IPS-NIHi11 (cell line): Measurements from ENCODE around the gene ATP5F1B.
"Not testable (repeated sequence)": the region's sequence is repeated elsewhere in the genome, so short reads cannot be mapped to it uniquely, and the experiment has no call there.

Experiments used
- DNase-seq: peaks from one replicate; pipeline ENCODE4 v3.0.0; 2012; ENCODE audit warnings: mixed read lengths, low spot score

ATP5F1B gene

GRCh38 chr12:56648023-56648422 lies 2.2 kb upstream of the ATP5F1B start:
- not testable (repeated sequence) for DNase-seq

DNA sequence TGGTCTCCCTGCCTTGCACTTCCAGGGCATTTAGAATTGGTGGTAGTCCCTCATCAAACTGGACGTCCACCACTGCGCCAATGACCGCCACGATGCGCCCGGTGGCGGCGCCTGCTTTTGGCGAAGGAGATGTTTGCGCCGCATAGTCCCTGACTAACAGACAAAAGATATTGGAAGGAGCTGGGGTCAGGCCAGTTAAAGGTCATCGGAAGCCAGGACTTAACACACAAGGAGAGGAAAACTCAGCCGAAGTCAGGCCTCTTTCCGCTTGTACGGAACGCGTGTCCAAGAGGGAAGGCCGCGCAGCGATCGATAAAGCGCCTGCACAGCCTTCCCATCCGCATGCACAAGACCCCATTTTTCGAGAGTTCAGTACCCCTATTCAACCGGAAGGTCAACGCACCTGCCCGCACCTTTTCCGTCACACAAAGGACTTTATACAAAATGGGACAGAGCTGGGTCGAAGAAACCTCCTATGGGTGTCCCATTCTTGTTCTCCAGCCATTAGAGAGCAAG lies 525 bp downstream of the ATP5F1B start:
- no peak for DNase-seq

GRCh38 chr12:56644654-56645053 lies 1.1 kb downstream of the ATP5F1B start:
- DNase-seq = no peak

GRCh38 chr12:56641219-56641618 lies 4.6 kb downstream of the ATP5F1B start:
- no peak for DNase-seq

DNA sequence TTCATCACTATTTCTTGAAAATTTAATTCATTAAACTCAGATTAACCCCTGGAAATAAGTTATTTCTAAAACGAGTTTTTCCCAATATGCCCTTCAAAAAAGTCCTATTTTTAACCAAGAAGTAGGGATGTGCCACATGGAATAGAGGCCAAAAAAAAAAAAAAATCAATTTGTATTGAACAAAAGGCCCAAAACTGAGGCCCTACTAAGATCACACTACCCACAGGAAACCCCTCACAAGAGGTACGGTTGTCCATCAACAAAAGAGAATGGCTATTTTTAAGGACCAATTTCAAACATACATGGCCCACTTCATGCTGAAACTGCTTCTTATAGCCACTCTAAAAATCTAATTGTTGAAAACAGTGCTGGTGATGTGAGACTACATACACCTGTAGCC lies 8.2 kb downstream of the ATP5F1B start:
- DNase-seq = no peak

GRCh38 chr12:56636675-56637540 lies 8.9 kb downstream of the ATP5F1B start:
- DNase-seq = peak; percentile 90

- DNase-seq = peak; percentile 68
Measured at GRCh38 chr12:56635806-56636674, 9.7 kb downstream of the ATP5F1B start.

- DNase-seq = peak; percentile 73
Measured at GRCh38 chr12:56634837-56635791, 10.7 kb downstream of the ATP5F1B start.

- peak; percentile 83 for DNase-seq
Measured at GRCh38 chr12:56634242-56634836, 11.4 kb downstream of the ATP5F1B start.

DNA sequence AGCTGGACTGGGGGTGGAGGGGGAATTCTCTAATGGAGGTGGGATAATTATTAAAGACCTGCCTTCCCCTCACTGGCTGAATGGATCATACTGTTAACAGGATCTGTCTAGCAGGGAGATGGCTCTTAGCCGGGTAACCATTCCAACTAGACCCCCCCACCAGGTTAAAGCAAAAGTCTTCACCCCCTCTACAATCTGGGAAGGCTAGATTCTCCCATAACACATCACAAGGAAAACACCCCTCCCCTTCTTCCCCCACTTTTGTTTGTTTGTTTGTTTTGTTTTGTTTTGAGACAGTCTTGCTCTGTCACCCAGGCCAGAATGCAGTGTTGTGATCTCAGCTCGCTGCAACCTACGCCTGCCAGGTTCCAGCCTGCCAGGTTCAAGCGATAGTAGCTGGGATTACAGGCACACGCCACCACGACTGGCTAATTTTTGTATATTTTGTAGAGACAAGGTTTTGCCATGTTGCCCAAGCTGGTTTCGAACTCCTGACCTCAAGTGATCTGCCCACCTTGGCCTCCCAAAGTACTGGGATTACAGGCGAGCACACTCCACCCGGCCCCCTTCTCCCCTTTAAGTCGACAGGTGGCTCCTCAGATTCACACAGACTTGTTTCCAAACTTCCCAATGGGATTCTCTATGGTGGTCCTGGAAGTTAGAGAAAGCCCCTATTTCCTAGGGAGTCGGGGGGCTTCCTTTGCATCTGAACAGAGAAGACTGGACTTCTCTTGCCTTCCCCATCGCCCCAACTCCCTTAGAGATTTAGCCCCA lies 12.1 kb downstream of the ATP5F1B start:
- no peak for DNase-seq

- no peak for DNase-seq
Measured at GRCh38 chr12:56632701-56633467, 12.9 kb downstream of the ATP5F1B start.

DNA sequence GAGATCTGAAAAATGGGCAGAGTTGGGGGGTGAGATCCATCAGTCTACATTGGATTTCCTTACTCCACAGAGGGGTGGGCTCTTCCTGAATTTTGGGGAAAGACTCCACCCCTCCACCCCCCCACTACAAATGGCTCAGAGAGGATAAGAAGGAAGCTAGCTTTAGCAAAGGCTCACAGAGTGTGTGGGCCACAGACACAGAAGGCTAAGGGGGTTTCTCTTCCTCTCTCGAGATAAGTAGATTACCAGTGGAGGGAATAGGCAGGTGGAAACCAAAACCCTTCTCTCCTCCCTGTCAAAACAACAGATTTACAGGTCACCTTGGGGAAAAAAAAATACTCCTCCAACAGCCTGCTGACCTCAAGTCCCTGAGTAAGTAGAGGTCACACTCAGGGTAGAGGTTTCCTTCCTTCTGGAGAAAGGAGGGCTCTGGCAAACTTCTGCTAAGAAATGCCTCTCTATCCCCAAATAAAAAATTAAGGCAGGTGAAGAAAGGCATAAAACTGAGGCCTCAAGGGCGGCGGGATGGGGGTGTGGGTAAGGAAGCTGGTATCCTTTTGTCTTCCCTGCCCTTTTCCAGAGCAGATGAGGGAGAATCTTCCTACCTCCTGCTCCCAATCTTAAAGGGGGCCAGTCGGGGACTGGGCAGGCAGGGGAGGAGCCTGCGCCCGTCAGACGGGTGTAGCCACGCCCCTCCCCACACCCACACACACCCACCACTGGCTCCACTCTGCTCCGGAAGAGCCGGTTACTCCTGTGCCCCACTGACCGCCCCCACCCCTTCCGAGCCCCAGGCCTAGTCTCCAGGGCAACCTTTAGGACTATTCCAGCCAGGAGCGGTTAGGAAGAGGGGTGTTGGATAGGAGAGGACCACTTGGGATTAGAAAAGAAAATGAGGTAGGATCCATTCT lies 13.7 kb downstream of the ATP5F1B start:
- DNase-seq = peak; percentile 87

DNA sequence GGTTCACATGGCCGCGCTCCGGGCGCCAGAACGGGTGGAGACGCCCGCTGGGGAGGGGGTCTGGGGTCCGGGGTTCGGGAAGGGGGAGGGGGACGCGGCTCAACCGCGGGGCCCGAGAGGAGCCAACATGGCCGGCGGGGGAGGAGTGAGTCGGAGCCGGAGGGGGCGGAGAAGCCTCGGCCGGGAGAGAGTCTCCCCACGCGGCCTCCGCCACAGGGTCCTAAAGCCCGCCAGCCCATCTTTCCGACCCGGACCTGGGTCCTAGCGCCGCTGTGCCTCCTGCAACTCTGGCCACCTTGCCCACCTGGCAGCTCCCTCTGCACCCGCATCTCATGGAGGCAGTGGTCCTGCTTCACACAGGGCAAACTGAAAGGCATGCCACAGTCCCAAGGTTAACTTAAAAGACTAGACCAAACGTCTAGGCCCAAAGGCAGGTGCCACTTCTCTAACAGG lies 15.6 kb downstream of the ATP5F1B start, which contains the start of gene BAZ2A:
TSS of gene BAZ2A (minus strand) at position 147 of the 453 bp plus-strand sequence. CDS start 12,796 bp downstream, outside the sequence.
- DNase-seq = peak; percentile 97

- DNase-seq = peak; percentile 39
Measured at GRCh38 chr12:56629459-56630179, 16.2 kb downstream of the ATP5F1B start.

- DNase-seq = peak; percentile 50
Measured at GRCh38 chr12:56628671-56629458, 16.9 kb downstream of the ATP5F1B start.

DNA sequence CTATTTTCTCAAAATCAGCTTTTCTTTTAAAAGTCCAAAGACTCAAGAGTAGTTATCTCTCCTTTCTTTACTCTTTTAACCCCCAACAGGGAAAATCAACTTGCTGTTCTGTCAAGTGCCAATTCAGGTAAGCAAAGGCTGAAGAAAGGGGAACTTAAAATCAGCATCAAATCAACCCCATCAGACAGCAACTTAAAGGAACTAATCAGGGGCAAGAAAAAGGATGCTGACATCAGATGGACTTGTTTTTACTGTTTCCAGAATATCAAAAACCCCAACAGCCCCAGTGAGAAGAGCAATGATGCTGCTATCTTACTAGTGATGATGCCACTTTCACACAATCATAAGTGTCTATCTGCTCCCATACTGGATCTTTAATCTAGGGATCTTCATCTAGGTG lies 19.1 kb downstream of the ATP5F1B start:
- DNase-seq = no peak

DNA sequence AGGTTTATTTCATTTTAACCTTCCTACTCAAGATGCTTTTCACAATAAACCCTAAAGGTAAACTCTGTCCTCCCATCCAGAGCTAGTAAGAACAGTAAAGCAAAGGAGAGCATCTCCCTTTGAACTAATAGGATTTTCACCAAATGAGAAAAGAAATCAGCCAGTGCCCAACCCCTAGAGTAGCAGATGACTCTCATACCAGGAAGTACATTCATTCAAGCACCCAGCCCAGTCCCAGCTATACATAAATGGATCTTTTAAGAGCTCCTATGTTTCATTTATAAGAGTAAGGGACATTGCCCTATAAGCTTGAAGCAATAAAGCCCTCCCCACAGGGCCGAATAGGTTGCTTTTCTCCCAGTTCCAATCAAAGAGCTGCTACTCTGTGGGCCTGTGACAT lies 23.2 kb downstream of the ATP5F1B start:
- DNase-seq = no peak
